A549 (cell line): ENCODE data around the gene MAML3. TPM values are rescaled to one million over a fixed set of nuclear protein-coding genes. Genes with fewer than 3 reads are reported as not detected.

Experiments
- ATAC-seq, 2 experiments: fragments of 200-7000 bp in 1 of 2; fragments of >200 bp in 1 of 2; cut with Nextera tagmentation in 1 of 2; cut with Tn5 transposase in 1 of 2; 3 replicates each; pipeline versions ENCODE4 v1.8.0 to v1.9.1; 2018 to 2020; ENCODE audit warnings: mild to moderate bottlenecking in 1 of 2, moderate library complexity in 1 of 2
- CTCF ChIA-PET: fragments of 300-600 bp; sonication (Branson Sonifier 250); formaldehyde crosslinking; extraction: SDS; loops from one replicate; lab custom pipeline; 2021; ENCODE audit warnings: antibody characterized with exemption, inconsistent platforms; lab: Yijun Ruan, JAX
- POLR2A ChIA-PET: fragments of 350-600 bp; formaldehyde crosslinking; extraction: SDS; loops from one replicate; lab custom pipeline; 2021; ENCODE audit warnings: antibody characterized with exemption, inconsistent platforms; lab: Yijun Ruan, JAX
- DNase-seq, 2 experiments: peaks; one replicate each; pipeline versions ENCODE4 v3.0.0 to v3.0.0-alpha.2; 2011 to 2016; ENCODE audit warnings: low read depth in 1 of 2, low spot score in 1 of 2
- FAIRE-seq: peaks from 2 replicates; lab custom pipeline; 2011; peaks lifted over from hg19 to GRCh38; lab: Jason Lieb, UNC
- H3K27ac ChIP-seq, 2 experiments: fragments of >200 bp; sonication (Bioruptor Twin); formaldehyde crosslinking; 3 replicates each; pipeline ENCODE4 v1.5.1; 2016 to 2017
- H3K4me1 ChIP-seq: fragments of >200 bp; sonication (Bioruptor Twin); formaldehyde crosslinking; 3 replicates; pipeline ENCODE4 v1.6.1; 2016
- H3K4me2 ChIP-seq: fragments of >200 bp; sonication (Bioruptor Twin); formaldehyde crosslinking; 3 replicates; pipeline ENCODE4 v1.6.1; 2016
- H3K4me3 ChIP-seq: fragments of >200 bp; sonication (Bioruptor Twin); formaldehyde crosslinking; 3 replicates; pipeline ENCODE4 v1.5.1; 2016
- H3K9me3 ChIP-seq: fragments of >200 bp; sonication (Bioruptor Twin); formaldehyde crosslinking; 3 replicates; pipeline ENCODE4 v1.6.1; 2016
- BCL3 ChIP-seq: fragments of >200 bp; sonication (Bioruptor Twin); formaldehyde crosslinking; IDR thresholded peaks from 3 replicates; pipeline ENCODE4 v1.6.1; 2016
- BHLHE40 ChIP-seq: IDR thresholded peaks from 2 replicates; pipeline ENCODE4 v1.6.1; 2012; ENCODE audit warnings: low read depth, low read length, inconsistent platforms
- CBX2 ChIP-seq: fragments of 200-600 bp; sonication (generic); IDR thresholded peaks from 2 replicates; pipeline ENCODE4 v1.6.1; 2016; ENCODE audit warnings: low read depth, mild to moderate bottlenecking, borderline replicate concordance
- CBX8 ChIP-seq: fragments of 200-600 bp; sonication (generic); IDR thresholded peaks from 2 replicates; pipeline ENCODE4 v1.6.1; 2016
- CHD2 ChIP-seq: fragments of 150-350 bp; IDR thresholded peaks from 2 replicates; pipeline ENCODE4 v1.6.1; 2014; ENCODE audit warnings: low read length; ENCODE audit not compliant: partially characterized antibody
- EHMT2 ChIP-seq: fragments of 200-600 bp; sonication (generic); IDR thresholded peaks from 2 replicates; pipeline ENCODE4 v1.6.1; 2016; ENCODE audit warnings: antibody characterized with exemption, low read depth, mild to moderate bottlenecking, moderate library complexity
- ELK1 ChIP-seq: fragments of 150-350 bp; IDR thresholded peaks from 2 replicates; pipeline ENCODE4 v1.6.1; 2014; ENCODE audit warnings: low read depth, mild to moderate bottlenecking, low read length
- EP300 ChIP-seq, 2 experiments: fragments of >200 bp; sonication (Bioruptor Twin); formaldehyde crosslinking; IDR thresholded peaks; 2 replicates in 1 of 2; 3 replicates in 1 of 2; pipeline ENCODE4 v1.6.1; 2016 to 2017
- ESRRA ChIP-seq: fragments of 150-350 bp; IDR thresholded peaks from 2 replicates; pipeline ENCODE4 v1.6.1; 2014; ENCODE audit warnings: mild to moderate bottlenecking, low read length, borderline replicate concordance
- FOSB ChIP-seq: fragments of 250-450 bp; sonication (Bioruptor Pico); IDR thresholded peaks from 2 replicates; pipeline ENCODE4 v1.5.0; 2020; ENCODE audit warnings: mild to moderate bottlenecking, moderate library complexity
- FOSL2 ChIP-seq, 2 experiments: fragments of 450-650 bp in 1 of 2; fragments of >200 bp in 1 of 2; sonication (Bioruptor Twin) in 1 of 2; formaldehyde crosslinking; IDR thresholded peaks; 2 replicates each; pipeline versions ENCODE4 v1.5.0 to v1.6.1; 2016 to 2020; ENCODE audit warnings: mild to moderate bottlenecking in 1 of 2, moderate library complexity in 1 of 2
- FOXS1 ChIP-seq: fragments of 250-450 bp; sonication (Bioruptor Pico); IDR thresholded peaks from 2 replicates; pipeline ENCODE4 v1.5.0; 2020; ENCODE audit warnings: mild to moderate bottlenecking, moderate library complexity
- HEYL ChIP-seq: fragments of 250-450 bp; sonication (Bioruptor Pico); IDR thresholded peaks from 2 replicates; pipeline ENCODE4 v1.8.0; 2021; ENCODE audit warnings: mild to moderate bottlenecking, moderate library complexity
- HMGXB4 ChIP-seq: fragments of 250-450 bp; sonication (Bioruptor Pico); IDR thresholded peaks from 2 replicates; pipeline ENCODE4 v1.5.0; 2021; ENCODE audit warnings: mild to moderate bottlenecking, moderate library complexity, borderline replicate concordance
- HOXB13 ChIP-seq: fragments of 250-450 bp; sonication (Bioruptor Pico); IDR thresholded peaks from 2 replicates; pipeline ENCODE4 v1.5.0; 2020; ENCODE audit warnings: low read depth, mild to moderate bottlenecking, moderate library complexity
- JUN ChIP-seq, 2 experiments: fragments of >200 bp; sonication (Bioruptor Twin); formaldehyde crosslinking; IDR thresholded peaks; 2 replicates in 1 of 2; 3 replicates in 1 of 2; pipeline ENCODE4 v1.6.1; 2016 to 2017
- KDM5A ChIP-seq: fragments of 200-600 bp; sonication (generic); IDR thresholded peaks from 2 replicates; pipeline ENCODE4 v1.6.1; 2016; ENCODE audit warnings: antibody characterized with exemption, mild to moderate bottlenecking
- MYC ChIP-seq: IDR thresholded peaks from 2 replicates; pipeline ENCODE4 v1.6.1; 2012; ENCODE audit warnings: mild to moderate bottlenecking, inconsistent platforms, low read length, improper control_type of control experiment, borderline replicate concordance
- NPAS2 ChIP-seq: fragments of 250-450 bp; sonication (Bioruptor Pico); IDR thresholded peaks from 2 replicates; pipeline ENCODE4 v1.8.0; 2022; ENCODE audit warnings: mild to moderate bottlenecking, moderate library complexity, borderline replicate concordance
- POLR2AphosphoS2 ChIP-seq: conservative IDR thresholded peaks from 2 replicates; pipeline ENCODE4 v1.6.1; 2012; ENCODE audit warnings: low read length, improper control_type of control experiment, inconsistent platforms
- RAD21 ChIP-seq, 2 experiments: fragments of >200 bp in 1 of 2; sonication (Bioruptor Twin) in 1 of 2; formaldehyde crosslinking in 1 of 2; IDR thresholded peaks in 1 of 2; conservative IDR thresholded peaks in 1 of 2; 2 replicates in 1 of 2; 3 replicates in 1 of 2; pipeline ENCODE4 v1.6.1; 2012 to 2018; ENCODE audit warnings: inconsistent platforms in 1 of 2
- RFX5 ChIP-seq: fragments of 450-650 bp; IDR thresholded peaks from 2 replicates; pipeline ENCODE4 v1.7.1; 2014; ENCODE audit warnings: antibody characterized with exemption, mild to moderate bottlenecking, moderate library complexity
- SMC3 ChIP-seq: fragments of >200 bp; sonication (Bioruptor Twin); formaldehyde crosslinking; IDR thresholded peaks from 3 replicates; pipeline ENCODE4 v1.6.1; 2018; ENCODE audit warnings: inconsistent platforms
- ZC3H11A ChIP-seq: fragments of 450-650 bp; IDR thresholded peaks from 2 replicates; pipeline ENCODE4 v1.6.1; 2014; ENCODE audit warnings: antibody characterized with exemption, mild to moderate bottlenecking
- ZFP36 ChIP-seq: fragments of 450-650 bp; IDR thresholded peaks from 2 replicates; pipeline ENCODE4 v1.6.1; 2014; ENCODE audit warnings: borderline replicate concordance; ENCODE audit not compliant: partially characterized antibody
- WGBS: methylation state at CpG from one replicate; pipeline ENCODE4 v1.1.6; 2017; ENCODE audit errors: missing lambda C conversion rate; 5-methylcytosine and 5-hydroxymethylcytosine counted together
- polyA plus RNA-seq, 4 experiments: library from polyadenylated mRNA; depleted of rRNA in 3 of 4; stranded (reverse); fragments of >200 nt; fragmentation: RNase III in 1 of 4; extraction: RNeasy Plus Mini Kit Qiagen cat#74134 plus additional on column Dnase treatment in 1 of 4; gene quantifications; 2 replicates in 3 of 4; 3 replicates in 1 of 4; pipeline ENCODE4 v1.2.3, GENCODE V29; 2011 to 2017

Gene MAML3
- polyA plus RNA-seq, 2 of the 4 experiments (the other 2 are of a cell fraction) = 9.0 to 22.2 TPM

GRCh38 chr4:139903845-139904244, 250.1 kb downstream of the MAML3 start (continued):
- no peak for TF ChIP-seq FOXS1 (CRISPR knock-in tag)
- TF ChIP-seq JUN (IDR thresholded peaks at IDR 0.05) = no peak
- TF ChIP-seq EP300 (IDR thresholded peaks at IDR 0.05) = no peak

GRCh38 chr4:139902321-139903320, 251.4 kb downstream of the MAML3 start:
- FAIRE-seq = no peak
- H3K4me2 ChIP-seq = no peak overlapping the region
- TF ChIP-seq CBX8 = no peak
- no peak for TF ChIP-seq CBX2
- TF ChIP-seq RAD21 (conservative IDR thresholded peaks at IDR 0.05 in 1 of 2, IDR thresholded peaks at IDR 0.05 in 1 of 2) = no peak
- no peak for TF ChIP-seq BCL3
- TF ChIP-seq HOXB13 (CRISPR knock-in tag) = no peak
- TF ChIP-seq ZC3H11A = no peak
- TF ChIP-seq EHMT2 = no peak
- TF ChIP-seq FOSL2 (IDR thresholded peaks at IDR 0.05) = no peak
- no peak for TF ChIP-seq FOSL2 (CRISPR knock-in tag; IDR thresholded peaks at IDR 0.05)
- TF ChIP-seq BHLHE40 = no peak
- TF ChIP-seq JUN (IDR thresholded peaks at IDR 0.05) = no peak
- no peak for TF ChIP-seq FOSB (CRISPR knock-in tag)
- no peak for TF ChIP-seq ELK1
- TF ChIP-seq ZFP36 = no peak
- ChIA-PET POLR2A (no interaction called here), CTCF (no interaction called here)
- H3K4me3 ChIP-seq = no peak overlapping the region
- no peak for ATAC-seq
- peaks cover 19% of the 10 kb centered on the region for H3K4me1 ChIP-seq
- no peak for DNase-seq
- no peak overlapping the region for H3K27ac ChIP-seq
- no peaks in the 10 kb centered on the region for H3K9me3 ChIP-seq
- 89% methylated on average over 17 of the region's 17 CpGs for WGBS

GRCh38 chr4:139901531-139902320, 252.3 kb downstream of the MAML3 start:
- DNase-seq = no peak
- FAIRE-seq = no peak
- POLR2A ChIA-PET = no interaction called here
- CTCF ChIA-PET = interaction anchor here (0.6 kb wide), 1 partner anchor 250 kb away, joined by 3 read pairs; no protein-coding TSS in a partner anchor
- Histone ChIP-seq H3K27ac (no peak overlapping the region), H3K4me1 (peaks cover 11% of the 10 kb centered on the region; the same call in 2 of the 3 replicates), H3K4me2 (no peak overlapping the region), H3K4me3 (no peak overlapping the region), H3K9me3 (no peaks in the 10 kb centered on the region)
- 79% methylated on average over 17 of the region's 17 CpGs for WGBS
- no peak for ATAC-seq
- TF ChIP-seq CBX2 (no peak), JUN (IDR thresholded peaks at IDR 0.05) (no peak), RFX5 (no peak), SMC3 (no peak), MYC (no peak), KDM5A (no peak), HEYL (CRISPR knock-in tag) (no peak), POLR2AphosphoS2 (no peak), HMGXB4 (CRISPR knock-in tag) (no peak), BCL3 (no peak), HOXB13 (CRISPR knock-in tag) (no peak), ESRRA (no peak), NPAS2 (CRISPR knock-in tag) (no peak), CHD2 (no peak), FOSL2 (IDR thresholded peaks at IDR 0.05) (no peak), FOSL2 (CRISPR knock-in tag; IDR thresholded peaks at IDR 0.05) (no peak)
